ENCODE results near the gene GRB10. TPM values are rescaled to one million over a fixed set of nuclear protein-coding genes. Genes with fewer than 3 reads are reported as not detected.

The GRB10 gene
- polyA plus RNA-seq, 1 donor from 2014 or later, result 78.4 TPM

- H3K9ac ChIP-seq (ENCODE audit: low read length), result no peak overlapping the region
- no peaks in the 10 kb centered on the region for H3K36me3 ChIP-seq (ENCODE audit: insufficient read depth, low read length)
- H3K27ac ChIP-seq (ENCODE audit: low read length), result no peak overlapping the region
- TF ChIP-seq, protein P1, sequence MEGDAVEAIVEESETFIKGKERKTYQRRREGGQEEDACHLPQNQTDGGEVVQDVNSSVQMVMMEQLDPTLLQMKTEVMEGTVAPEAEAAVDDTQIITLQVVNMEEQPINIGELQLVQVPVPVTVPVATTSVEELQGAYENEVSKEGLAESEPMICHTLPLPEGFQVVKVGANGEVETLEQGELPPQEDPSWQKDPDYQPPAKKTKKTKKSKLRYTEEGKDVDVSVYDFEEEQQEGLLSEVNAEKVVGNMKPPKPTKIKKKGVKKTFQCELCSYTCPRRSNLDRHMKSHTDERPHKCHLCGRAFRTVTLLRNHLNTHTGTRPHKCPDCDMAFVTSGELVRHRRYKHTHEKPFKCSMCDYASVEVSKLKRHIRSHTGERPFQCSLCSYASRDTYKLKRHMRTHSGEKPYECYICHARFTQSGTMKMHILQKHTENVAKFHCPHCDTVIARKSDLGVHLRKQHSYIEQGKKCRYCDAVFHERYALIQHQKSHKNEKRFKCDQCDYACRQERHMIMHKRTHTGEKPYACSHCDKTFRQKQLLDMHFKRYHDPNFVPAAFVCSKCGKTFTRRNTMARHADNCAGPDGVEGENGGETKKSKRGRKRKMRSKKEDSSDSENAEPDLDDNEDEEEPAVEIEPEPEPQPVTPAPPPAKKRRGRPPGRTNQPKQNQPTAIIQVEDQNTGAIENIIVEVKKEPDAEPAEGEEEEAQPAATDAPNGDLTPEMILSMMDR (IDR thresholded peaks at IDR 0.05; ENCODE audit: poor library complexity, severe bottlenecking), result peak; percentile 15
- TF ChIP-seq SMC3 (conservative IDR thresholded peaks at IDR 0.05; ENCODE audit: poor library complexity), result no peak
- no peaks in the 10 kb centered on the region for H3K9me3 ChIP-seq (ENCODE audit: low read length)
- no peaks in the 10 kb centered on the region for H3K27me3 ChIP-seq (ENCODE audit: insufficient read depth, low read depth, low read length)
- H3F3A ChIP-seq (ENCODE audit: insufficient read depth, low read length, poor library complexity, severe bottlenecking), result no peaks in the 10 kb centered on the region
- H4K20me1 ChIP-seq (ENCODE audit: insufficient read depth), result no peaks in the 10 kb centered on the region
- H3K9me2 ChIP-seq (ENCODE audit: insufficient read depth, low read length), result no peaks in the 10 kb centered on the region
- no peak overlapping the region for H3K4me3 ChIP-seq (ENCODE audit: low read length)
- no peaks in the 10 kb centered on the region for H3K79me2 ChIP-seq (replicated peaks; ENCODE audit: insufficient read depth, low read length)
- H3K4me2 ChIP-seq (ENCODE audit: low read length), result no peak overlapping the region
- H2AFZ ChIP-seq (ENCODE audit: low read depth, low read length), result no peak overlapping the region
Measured at GRCh38 chr7:50588937-50589336, 193.8 kb downstream of the GRB10 start.

DNA sequence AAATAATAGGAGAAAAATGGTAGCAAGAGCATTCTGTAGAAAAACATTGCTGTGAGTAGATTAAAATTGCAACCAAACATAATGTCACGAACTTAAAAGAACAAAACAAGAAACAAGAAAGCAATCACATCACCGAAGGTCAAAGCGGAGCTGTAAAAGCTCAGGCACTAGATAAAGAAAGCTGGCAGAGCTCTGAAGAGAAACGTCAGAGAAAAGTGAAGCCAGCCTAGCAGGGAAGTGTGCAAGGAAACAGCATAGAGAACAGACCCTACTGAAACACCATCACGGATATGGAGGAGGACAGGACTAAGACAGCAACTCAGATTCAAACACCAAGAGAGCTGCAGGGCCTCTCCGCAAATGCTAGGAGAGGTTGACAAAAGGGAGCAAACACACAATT lies 195.0 kb downstream of the GRB10 start:
- Histone ChIP-seq H3F3A (ENCODE audit: insufficient read depth, low read length, poor library complexity, severe bottlenecking) (no peaks in the 10 kb centered on the region), H3K9ac (ENCODE audit: low read length) (no peak overlapping the region), H3K27ac (ENCODE audit: low read length) (no peak overlapping the region), H3K4me3 (ENCODE audit: low read length) (no peak overlapping the region), H3K4me2 (ENCODE audit: low read length) (no peak overlapping the region), H3K9me3 (ENCODE audit: low read length) (no peaks in the 10 kb centered on the region), H2AFZ (ENCODE audit: low read depth, low read length) (no peak overlapping the region), H3K27me3 (ENCODE audit: insufficient read depth, low read depth, low read length) (no peaks in the 10 kb centered on the region), H3K9me2 (ENCODE audit: insufficient read depth, low read length) (no peaks in the 10 kb centered on the region), H3K36me3 (ENCODE audit: insufficient read depth, low read length) (no peaks in the 10 kb centered on the region), H3K79me2 (replicated peaks; ENCODE audit: insufficient read depth, low read length) (no peaks in the 10 kb centered on the region), H4K20me1 (ENCODE audit: insufficient read depth) (no peaks in the 10 kb centered on the region)
- TF ChIP-seq POLR2AphosphoS5 (IDR thresholded peaks at IDR 0.05) (no peak), MXI1 (conservative IDR thresholded peaks at IDR 0.05; ENCODE audit: poor library complexity, severe bottlenecking) (no peak), TAF1 (IDR thresholded peaks at IDR 0.05; ENCODE audit: low read depth) (no peak), SMC3 (conservative IDR thresholded peaks at IDR 0.05; ENCODE audit: poor library complexity) (no peak), RAD21 (conservative IDR thresholded peaks at IDR 0.05) (no peak), EP300 (conservative IDR thresholded peaks at IDR 0.05; ENCODE audit: poor library complexity, severe bottlenecking) (no peak), EZH2 (IDR thresholded peaks at IDR 0.05; ENCODE audit: borderline replicate concordance, insufficient read depth, low read length, poor library complexity, severe bottlenecking) (no peak)
- TF ChIP-seq, protein P1 (IDR thresholded peaks at IDR 0.05; ENCODE audit: poor library complexity, severe bottlenecking), result no peak
- TF ChIP-seq, protein P2, sequence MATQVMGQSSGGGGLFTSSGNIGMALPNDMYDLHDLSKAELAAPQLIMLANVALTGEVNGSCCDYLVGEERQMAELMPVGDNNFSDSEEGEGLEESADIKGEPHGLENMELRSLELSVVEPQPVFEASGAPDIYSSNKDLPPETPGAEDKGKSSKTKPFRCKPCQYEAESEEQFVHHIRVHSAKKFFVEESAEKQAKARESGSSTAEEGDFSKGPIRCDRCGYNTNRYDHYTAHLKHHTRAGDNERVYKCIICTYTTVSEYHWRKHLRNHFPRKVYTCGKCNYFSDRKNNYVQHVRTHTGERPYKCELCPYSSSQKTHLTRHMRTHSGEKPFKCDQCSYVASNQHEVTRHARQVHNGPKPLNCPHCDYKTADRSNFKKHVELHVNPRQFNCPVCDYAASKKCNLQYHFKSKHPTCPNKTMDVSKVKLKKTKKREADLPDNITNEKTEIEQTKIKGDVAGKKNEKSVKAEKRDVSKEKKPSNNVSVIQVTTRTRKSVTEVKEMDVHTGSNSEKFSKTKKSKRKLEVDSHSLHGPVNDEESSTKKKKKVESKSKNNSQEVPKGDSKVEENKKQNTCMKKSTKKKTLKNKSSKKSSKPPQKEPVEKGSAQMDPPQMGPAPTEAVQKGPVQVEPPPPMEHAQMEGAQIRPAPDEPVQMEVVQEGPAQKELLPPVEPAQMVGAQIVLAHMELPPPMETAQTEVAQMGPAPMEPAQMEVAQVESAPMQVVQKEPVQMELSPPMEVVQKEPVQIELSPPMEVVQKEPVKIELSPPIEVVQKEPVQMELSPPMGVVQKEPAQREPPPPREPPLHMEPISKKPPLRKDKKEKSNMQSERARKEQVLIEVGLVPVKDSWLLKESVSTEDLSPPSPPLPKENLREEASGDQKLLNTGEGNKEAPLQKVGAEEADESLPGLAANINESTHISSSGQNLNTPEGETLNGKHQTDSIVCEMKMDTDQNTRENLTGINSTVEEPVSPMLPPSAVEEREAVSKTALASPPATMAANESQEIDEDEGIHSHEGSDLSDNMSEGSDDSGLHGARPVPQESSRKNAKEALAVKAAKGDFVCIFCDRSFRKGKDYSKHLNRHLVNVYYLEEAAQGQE (IDR thresholded peaks at IDR 0.05; ENCODE audit: borderline replicate concordance), result no peak
